Progenitor cell of endocrine pancreas (in vitro differentiated cells): ENCODE data around the gene PEX14. TPM values are rescaled to one million over a fixed set of nuclear protein-coding genes. Genes with fewer than 3 reads are reported as not detected.
A peak's percentile ranks its signal among the peaks of the same experiment; 100 is the strongest.

Source experiments
- DNase-seq: peaks from one replicate; pipeline ENCODE4 v3.0.0; 2021; ENCODE audit warnings: low spot score; ENCODE audit not compliant: unreplicated experiment
- H3K27ac Mint-ChIP-seq: 2 replicates; pipeline ENCODE4 v1.8.0; 2021; ENCODE audit warnings: mild to moderate bottlenecking, moderate library complexity, mixed read lengths
- H3K27me3 Mint-ChIP-seq: 2 replicates; pipeline ENCODE4 v1.8.0; 2021; ENCODE audit warnings: mixed read lengths
- H3K36me3 Mint-ChIP-seq: 2 replicates; pipeline ENCODE4 v1.8.0; 2022; ENCODE audit warnings: mixed read lengths; ENCODE audit not compliant: insufficient read depth
- H3K4me1 Mint-ChIP-seq: 2 replicates; pipeline ENCODE4 v1.8.0; 2021; ENCODE audit warnings: low read depth, mixed read lengths
- H3K4me3 Mint-ChIP-seq: 2 replicates; pipeline ENCODE4 v1.8.0; 2021; ENCODE audit warnings: low read depth, mild to moderate bottlenecking, moderate library complexity, mixed read lengths
- H3K9me3 Mint-ChIP-seq: 2 replicates; pipeline ENCODE4 v1.8.0; 2021; ENCODE audit warnings: low read depth, mixed read lengths
- total RNA-seq: library from RNA; stranded (reverse); gene quantifications from 2 replicates; pipeline ENCODE4 v1.2.1, GENCODE V29; 2021
- TF ChIP-seq, protein P1 (sequence below): fragments of 200-600 bp; sonication (generic); IDR thresholded peaks from one replicate; pipeline ENCODE4 v1.5.0; 2021; ENCODE audit warnings: antibody characterized with exemption, mild to moderate bottlenecking; ENCODE audit not compliant: unreplicated experiment

Gene PEX14
- total RNA-seq, 1 donor from 2014 or later: 27.8 TPM

DNA sequence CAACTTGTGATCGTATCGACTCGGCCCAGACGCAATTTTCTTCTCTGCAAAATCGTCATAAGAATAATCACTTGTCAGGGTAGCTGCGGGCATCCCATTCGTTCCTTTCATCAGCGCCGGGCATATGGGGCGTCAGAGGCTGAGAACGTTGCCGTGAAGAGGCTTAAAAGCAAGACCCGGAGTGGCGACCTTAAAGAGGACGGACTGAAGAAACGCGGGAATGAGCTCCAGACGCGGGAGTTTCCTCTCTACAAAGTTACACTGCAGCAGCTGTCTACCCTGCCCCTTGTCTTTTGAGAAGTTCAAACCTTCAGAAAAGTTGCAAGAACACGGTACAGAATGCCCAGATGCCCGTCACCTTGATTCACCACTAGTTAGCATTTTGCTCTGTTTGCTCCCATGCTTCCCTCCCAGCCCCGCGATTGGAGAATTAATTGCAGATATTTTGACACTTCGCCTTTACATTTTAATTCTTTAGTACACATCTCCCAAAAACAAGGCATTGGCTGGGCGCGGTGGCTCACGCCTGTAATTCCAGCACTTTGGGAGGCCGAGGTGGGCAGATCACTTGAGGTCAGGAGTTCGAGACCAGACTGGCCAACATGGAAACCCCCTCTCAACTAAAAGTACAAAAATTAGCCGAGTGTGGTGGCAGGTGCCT is 43.5 kb upstream of the PEX14 start:
- TF ChIP-seq, protein P1, sequence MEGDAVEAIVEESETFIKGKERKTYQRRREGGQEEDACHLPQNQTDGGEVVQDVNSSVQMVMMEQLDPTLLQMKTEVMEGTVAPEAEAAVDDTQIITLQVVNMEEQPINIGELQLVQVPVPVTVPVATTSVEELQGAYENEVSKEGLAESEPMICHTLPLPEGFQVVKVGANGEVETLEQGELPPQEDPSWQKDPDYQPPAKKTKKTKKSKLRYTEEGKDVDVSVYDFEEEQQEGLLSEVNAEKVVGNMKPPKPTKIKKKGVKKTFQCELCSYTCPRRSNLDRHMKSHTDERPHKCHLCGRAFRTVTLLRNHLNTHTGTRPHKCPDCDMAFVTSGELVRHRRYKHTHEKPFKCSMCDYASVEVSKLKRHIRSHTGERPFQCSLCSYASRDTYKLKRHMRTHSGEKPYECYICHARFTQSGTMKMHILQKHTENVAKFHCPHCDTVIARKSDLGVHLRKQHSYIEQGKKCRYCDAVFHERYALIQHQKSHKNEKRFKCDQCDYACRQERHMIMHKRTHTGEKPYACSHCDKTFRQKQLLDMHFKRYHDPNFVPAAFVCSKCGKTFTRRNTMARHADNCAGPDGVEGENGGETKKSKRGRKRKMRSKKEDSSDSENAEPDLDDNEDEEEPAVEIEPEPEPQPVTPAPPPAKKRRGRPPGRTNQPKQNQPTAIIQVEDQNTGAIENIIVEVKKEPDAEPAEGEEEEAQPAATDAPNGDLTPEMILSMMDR: no peak
- H3K4me1 Mint-ChIP-seq: peaks cover 19% of the 10 kb centered on the region
- no peak for DNase-seq
- H3K27ac Mint-ChIP-seq: peak overlapping the region; percentile 94
- peak overlapping the region; percentile 81 for H3K4me3 Mint-ChIP-seq
- no peaks in the 10 kb centered on the region for H3K27me3 Mint-ChIP-seq
- no peaks in the 10 kb centered on the region for H3K36me3 Mint-ChIP-seq
- H3K9me3 Mint-ChIP-seq: no peaks in the 10 kb centered on the region

DNA sequence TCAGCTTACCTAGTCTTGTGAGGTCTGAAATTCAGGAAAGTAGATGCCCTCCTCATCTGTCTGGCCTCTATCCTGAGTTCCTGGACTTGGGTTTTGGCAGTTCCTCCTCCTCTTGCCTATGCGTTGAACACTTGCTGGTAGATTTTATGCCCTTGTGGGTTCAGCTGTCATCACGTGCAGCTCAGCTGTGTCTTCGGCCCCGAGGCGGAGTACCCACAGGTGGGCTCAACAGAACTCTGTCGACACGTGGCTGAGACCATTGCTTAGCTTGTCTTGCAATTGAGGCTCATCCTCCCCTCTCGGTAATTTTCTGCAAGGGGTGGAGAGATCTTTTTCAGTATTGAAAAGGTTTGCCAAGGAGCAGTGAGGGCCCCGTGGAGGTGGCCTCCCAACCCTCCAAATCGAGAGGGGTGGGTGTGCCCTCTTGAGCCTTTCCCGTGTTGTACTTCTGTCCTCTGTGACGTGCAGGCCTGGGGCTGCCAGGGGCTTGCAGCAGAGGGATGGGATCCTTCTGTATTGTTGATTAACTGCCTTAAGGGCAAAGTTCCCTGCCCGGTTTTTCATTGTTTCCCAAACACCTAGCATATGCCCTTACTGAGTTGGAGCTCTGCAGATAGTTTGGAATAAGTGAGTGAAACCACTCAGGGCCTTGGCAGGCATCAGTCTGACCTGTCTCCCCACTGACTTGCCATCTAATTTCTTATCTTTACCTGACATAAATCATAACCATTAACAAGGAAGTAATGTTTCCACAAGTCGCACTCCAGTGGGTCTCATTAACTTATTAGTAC is 41.6 kb upstream of the PEX14 start:
- Mint-ChIP-seq H3K27me3 (no peaks in the 10 kb centered on the region), H3K9me3 (no peaks in the 10 kb centered on the region), H3K27ac (no peak overlapping the region), H3K36me3 (no peaks in the 10 kb centered on the region), H3K4me3 (peak overlapping the region; percentile 58), H3K4me1 (peaks cover 16% of the 10 kb centered on the region)
- DNase-seq: no peak
- TF ChIP-seq, protein P1: no peak

DNA sequence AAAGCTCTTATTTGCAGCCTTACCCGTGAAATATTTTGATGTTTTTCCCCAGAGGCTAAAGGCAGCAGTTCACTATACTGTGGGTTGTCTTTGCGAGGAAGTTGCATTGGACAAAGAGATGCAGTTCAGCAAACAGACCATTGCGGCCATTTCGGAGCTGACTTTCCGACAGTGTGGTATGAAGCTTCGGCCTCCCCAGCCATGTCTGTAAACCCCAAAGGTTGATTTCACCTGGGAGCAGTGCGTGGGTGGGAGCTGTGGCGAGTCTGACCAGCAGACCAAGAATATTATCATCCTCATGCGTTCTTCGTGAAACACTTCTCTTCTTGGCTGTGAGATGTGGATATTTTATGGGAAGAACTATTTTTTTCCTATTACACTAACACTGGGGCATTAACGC is 41.0 kb upstream of the PEX14 start:
- Mint-ChIP-seq H3K27me3 (no peaks in the 10 kb centered on the region), H3K4me1 (peaks cover 18% of the 10 kb centered on the region), H3K4me3 (no peak overlapping the region), H3K36me3 (no peaks in the 10 kb centered on the region), H3K27ac (no peak overlapping the region), H3K9me3 (no peaks in the 10 kb centered on the region)
- DNase-seq: no peak
- TF ChIP-seq, protein P1: no peak

DNA sequence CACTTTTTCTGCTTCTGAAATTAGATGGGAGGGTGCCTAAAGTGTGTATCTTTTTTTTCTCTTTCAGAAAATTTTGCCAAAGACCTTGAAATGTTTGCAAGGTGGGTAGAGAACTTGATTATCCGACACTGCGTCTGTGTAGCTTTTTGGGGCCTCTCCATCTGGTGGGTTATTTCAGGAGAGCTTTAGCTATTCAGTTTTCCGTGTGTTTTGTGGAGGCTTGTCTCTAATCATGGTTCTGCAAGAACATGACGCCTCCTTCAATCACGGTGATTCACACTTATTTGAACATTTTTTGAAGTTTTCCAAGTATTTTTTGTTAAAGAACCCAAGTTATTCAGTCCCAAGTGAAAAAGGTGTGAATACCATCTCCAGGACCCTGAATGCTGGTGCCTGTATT is 40.2 kb upstream of the PEX14 start:
- H3K27ac Mint-ChIP-seq: no peak overlapping the region
- peaks cover 18% of the 10 kb centered on the region for H3K4me1 Mint-ChIP-seq
- no peak for DNase-seq
- no peak overlapping the region for H3K4me3 Mint-ChIP-seq
- H3K9me3 Mint-ChIP-seq: no peaks in the 10 kb centered on the region
- no peaks in the 10 kb centered on the region for H3K27me3 Mint-ChIP-seq
- TF ChIP-seq, protein P1: no peak
- H3K36me3 Mint-ChIP-seq: no peaks in the 10 kb centered on the region

DNA sequence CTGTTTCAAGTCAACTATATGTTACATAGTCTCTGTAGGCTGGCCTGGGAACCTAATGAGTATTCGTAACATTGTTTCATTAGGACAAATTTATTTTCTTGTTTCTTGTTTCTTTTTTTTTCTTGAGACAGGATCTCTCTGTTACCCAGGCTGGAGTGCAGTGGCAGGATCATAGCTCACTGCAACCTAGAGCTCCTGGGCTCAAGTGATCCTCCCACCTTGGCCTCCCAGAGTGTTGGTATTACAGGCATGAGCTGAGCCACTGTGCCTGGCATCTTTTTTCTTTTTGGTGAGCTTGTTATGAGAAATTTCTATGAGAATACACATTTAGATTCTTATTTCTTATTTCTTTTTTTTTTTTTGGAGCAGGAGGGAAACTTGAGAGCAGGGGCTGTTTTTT is 37.7 kb upstream of the PEX14 start:
- H3K27ac Mint-ChIP-seq: no peak overlapping the region
- TF ChIP-seq, protein P1: no peak
- peaks cover 6% of the 10 kb centered on the region for H3K4me1 Mint-ChIP-seq
- H3K9me3 Mint-ChIP-seq: no peaks in the 10 kb centered on the region
- no peak overlapping the region for H3K4me3 Mint-ChIP-seq
- peaks cover 1% of the 10 kb centered on the region for H3K36me3 Mint-ChIP-seq
- no peaks in the 10 kb centered on the region for H3K27me3 Mint-ChIP-seq
- DNase-seq: no peak
